ENCODE results near the gene IFIT5.
A peak's percentile ranks its signal among the peaks of the same experiment; 100 is the strongest.
"Not testable (repeated sequence)": the region's sequence is repeated elsewhere in the genome, so short reads cannot be mapped to it uniquely, and the experiment has no call there.

Gene IFIT5, protein sequence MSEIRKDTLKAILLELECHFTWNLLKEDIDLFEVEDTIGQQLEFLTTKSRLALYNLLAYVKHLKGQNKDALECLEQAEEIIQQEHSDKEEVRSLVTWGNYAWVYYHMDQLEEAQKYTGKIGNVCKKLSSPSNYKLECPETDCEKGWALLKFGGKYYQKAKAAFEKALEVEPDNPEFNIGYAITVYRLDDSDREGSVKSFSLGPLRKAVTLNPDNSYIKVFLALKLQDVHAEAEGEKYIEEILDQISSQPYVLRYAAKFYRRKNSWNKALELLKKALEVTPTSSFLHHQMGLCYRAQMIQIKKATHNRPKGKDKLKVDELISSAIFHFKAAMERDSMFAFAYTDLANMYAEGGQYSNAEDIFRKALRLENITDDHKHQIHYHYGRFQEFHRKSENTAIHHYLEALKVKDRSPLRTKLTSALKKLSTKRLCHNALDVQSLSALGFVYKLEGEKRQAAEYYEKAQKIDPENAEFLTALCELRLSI

DNA sequence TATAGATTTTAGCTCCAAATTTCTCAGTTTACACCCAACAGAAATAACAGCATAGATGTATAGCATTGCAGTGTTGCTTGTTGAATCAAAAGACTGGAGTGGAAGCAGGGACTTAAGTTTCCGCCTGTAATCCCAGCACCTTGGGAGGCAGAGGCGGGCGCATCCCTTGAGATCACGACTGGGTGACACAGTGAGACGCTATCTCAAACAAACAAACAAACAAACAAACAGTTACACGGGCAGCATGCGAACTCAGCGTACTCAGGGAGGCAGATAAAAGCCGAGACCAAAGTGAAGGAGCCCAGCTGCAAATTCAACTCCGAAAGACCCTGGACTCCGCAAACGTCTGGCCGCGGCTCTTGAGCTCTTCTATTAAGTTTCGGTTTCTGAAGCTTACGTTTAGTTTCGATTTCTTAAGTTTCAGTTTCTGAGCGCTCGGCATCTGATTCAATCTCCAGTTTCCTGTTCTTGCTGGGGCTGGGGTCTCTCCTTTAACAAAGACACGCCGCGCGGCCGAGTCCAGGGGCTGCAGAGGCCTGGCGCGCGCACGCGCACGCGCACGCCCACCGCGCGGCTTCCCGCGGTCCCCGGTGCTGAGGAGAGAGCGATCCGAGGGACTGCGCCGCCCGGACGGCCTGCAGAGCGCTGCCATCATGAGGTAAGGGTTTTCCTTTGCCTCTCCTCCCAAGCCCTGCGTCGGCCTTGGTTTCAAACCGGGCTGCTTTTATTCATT, at the start of gene IFIT5:
IFIT5 (plus strand) TSS at position 423 of the 733 bp plus-strand sequence; CDS start at position 654, 231 bp downstream.
- DNase-seq = peak; percentile 71

DNA sequence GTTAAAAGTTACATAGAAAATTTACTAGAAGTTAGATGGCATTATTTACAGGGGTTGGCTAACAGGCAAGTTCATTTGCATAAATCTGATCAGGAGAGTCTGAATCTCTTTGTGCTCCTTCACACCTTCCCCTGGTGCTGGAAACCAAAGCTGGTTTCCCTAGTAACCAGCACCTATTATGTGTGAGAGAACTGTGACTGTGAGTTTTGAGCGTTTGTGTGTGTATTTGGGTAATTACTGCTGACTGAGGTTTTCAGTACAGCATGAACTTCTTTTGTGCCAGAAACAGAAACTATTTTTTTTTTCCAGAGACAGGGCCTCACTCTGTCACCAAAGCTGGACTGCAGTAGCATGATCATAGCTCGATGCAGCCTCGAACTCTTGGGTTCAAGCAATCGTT, 46.8 kb upstream of the IFIT5 start:
- no peak for DNase-seq

DNA sequence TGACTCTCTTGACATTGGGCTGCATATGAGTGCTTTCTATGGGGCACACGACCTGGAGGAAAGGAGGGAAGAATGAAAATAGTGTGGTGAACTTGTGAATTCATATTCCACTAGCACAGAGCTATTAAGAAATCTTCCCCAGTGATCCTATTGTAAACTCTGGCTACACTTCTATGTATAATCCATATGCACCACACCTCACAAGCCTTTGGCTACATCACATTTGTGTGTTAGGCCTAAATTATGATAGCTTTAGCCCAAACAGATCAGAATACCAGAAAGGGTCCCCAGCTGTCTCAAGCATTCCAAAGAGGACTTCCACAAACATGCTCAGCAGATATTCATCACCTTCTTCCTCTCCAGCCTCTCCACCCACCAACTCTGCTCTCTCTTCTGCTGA, 46.2 kb upstream of the IFIT5 start:
- DNase-seq = no peak

DNA sequence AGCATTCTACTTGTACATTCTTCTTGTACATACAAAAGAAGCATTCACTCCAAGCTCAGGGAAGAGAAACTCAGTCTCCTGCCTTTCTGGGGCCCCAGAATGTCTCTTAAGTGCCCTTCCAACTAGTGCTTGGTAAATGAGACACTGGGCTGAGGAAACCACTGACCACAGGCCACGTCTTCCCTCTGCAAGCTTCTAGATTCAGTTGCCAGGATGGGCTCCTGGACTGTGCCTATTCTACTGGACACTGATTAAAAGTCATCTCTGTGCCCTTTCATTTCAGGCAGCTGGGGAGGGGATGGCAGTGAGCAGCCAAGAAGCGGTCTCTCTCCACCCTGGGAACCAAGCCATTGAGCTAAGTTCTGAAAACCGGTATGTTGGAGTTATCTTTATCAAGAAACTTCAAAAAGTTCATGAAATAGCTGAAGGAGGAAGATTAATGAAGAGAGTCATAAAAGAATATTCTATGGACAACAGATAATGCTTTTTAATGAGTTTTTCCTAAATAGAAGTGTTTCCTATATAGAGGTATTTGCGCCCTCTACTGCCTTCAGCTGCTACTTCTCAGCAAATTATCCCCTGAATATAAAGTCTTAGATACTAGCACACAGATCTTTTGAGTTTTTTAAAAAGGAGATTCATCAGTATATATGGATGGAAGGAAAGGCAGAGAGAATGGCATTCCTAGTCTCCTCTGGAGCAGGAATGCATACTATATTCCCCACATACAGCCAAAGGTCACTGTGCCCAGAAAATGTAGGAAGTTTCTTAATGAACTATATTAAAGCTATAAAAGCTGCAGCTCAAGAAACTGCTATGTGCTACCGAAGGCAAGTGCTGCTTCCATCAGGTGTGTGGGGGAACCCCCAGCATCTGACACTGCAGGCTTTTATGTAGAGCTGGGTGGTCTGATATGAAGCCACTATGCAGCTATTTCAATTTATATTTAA, 44.9 kb upstream of the IFIT5 start:
- DNase-seq = no peak

DNA sequence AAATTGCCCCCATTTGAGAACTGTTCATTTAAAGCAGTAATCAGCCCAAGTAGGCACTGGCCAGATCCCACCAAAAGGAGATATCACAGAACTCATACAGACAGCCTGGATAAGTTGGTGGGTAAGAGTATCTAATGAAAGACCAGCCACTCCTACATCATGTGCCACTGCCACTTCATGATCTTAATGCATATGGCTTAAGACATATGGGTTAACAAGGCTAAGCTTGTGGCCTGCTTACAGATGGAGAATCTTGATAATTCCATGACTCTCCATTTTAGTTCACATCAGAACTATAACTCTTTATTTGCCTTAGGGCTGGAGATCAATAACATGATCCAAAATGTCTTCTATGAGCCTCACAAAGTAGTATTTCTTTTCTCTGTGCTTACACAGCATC, 43.3 kb upstream of the IFIT5 start:
- no peak for DNase-seq

DNA sequence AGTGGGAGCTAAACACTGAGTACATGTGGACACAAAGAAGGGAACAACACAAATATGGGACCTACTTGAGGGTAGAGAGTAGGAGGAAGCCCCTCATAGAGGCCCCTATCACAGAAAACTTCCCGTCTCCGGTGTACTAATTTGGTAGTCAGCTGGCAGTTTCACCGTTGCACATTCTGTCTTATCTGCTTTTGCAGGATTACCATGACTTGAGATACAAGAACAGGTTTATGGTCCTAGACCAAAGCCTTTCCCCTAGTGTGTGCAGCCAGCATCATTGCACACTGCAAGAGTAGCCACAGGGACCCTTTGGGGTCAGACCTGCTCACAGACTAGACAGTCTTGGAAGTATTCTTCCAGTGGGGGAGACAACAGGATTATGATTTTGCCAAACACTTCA, 42.4 kb upstream of the IFIT5 start:
- DNase-seq = no peak

DNA sequence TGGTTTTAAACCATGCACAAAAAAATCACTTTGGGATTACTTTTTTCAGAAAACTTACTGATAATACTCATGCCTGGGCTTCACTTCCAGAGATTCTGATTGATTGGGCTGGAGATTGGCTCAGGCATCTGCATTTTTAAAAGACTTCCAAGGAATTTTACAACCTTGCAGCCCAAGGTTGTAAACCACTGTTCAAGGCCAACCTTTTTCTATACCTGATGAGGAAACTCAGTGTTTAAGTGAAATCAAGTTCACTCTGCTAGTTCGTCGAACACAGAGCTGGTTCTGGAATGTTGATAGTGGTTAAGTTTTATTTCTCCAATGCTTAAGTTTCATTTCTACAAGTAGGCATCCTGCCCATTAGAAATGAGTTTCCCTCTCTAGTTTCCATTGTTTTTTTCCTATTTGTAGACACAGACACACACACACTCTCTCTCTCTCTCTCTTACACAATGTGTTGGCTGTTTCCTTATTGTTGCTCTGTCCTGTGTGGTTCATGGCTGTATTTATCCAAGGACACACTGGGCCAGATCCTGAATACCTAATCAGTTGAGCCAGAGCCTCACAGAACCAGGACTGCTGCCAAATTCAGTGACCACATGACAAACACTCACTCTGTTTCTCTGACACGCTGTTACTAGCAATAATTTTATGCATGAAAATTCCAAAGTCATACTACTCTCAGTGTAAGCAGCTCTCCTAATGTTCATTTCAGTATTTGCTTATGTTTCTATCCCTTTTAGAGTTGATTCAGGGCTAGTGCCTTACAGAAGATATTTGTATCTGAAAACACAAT, 40.3 kb upstream of the IFIT5 start:
- DNase-seq = no peak

DNA sequence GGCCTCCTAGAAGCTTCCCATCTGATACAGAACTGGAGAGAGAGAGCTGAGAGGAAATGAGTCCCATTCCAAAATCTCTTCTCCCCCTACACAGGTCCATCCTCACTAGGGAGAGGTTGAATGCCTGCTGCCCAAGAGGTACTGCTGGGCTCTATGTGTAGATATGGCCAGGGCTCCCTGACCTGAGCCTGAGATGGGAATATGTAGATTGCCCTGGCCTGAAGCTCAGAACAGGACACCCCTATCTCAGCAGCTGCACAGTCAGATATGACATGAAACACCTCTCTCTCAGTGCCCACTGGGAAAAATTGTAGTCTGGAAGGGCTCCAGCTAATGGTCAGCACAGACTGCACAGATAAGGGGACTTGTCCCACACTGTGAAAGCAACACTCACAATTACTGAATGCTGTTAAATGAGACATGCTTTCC, 39.6 kb upstream of the IFIT5 start:
- no peak for DNase-seq

DNA sequence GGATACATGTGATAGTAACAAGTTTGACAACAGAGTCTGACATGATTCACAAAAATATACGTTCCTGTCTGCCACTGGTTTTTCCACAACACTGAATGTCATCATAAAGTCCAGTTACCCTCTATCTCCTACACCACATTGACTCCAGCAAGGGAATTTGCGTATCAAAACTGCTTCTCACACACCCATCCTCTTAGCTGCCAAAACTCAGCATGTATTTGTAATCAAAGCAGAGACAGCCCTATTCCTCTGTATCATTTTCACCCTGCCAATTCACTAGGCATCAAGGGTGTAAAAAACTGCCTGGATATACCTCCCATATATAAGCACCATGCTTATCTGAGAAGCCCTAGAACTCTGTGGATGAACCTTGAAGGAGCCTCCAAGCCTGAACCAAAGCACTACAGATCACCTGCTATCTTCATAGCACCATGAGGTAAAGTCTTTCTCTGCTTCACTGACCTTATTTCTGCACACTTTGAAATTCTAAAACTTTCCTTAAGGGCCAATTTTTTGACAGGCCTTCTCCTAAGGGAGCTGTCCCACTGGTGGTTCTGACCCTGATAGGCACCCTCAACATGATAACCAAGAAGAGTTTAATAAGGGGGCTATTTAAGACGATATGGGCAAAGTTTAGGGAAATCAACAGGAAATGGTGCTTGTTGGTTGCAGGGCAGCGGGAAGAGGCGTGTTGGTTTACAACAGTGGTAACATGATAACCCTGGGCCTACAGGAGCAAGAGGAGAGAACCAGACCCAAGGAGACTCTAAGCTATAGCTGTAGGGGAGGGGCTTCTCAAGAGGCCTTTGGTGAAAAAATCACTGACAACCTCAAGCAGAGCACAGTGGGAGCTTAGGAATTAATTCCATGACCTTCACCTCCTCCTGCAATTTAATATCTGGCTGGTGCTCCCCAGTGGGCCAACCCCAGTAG, 36.4 kb upstream of the IFIT5 start, which contains the start of gene IFIT1B:
IFIT1B (plus strand) TSS at position 352 of the 933 bp plus-strand sequence; CDS start at position 432, 80 bp downstream.
- no peak for DNase-seq

DNA sequence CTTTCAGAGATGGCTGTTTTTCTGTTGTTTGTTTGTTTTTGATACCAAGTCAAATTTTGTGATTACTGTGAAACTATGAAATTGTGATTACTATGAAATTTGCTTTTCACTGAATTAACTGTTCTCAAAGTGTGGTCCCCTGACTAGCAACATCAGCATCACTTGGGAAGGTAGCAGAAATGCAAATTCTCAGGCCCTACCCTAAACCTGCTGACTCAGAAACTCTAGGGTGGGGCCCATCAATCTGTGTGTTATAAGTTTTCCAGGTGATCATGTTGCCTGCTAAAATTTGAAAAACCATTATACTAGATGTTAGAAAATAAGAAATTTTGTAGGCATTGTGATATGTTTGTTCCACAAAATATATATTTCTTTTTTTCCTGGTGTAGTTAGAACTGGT, 35.3 kb upstream of the IFIT5 start:
- no peak for DNase-seq

DNA sequence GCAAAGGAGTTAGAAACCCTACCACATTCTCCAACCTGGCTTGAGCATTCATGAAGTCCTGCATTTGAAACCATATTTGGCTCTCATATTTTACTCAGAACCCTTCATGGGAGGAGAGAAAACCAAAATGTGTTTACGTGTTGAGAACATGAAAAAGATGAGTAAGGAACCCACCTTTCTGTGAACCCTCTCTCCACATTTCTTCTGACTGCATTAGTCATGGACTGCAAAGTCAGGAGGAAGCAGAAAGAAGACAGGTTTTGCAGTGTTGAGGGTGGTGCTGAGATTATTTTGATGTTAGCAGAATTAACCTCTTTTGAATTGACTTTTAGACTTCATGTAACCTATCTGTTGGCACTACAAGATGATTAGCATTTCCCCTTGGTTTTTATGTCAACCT, 31.6 kb upstream of the IFIT5 start:
- DNase-seq = no peak

DNA sequence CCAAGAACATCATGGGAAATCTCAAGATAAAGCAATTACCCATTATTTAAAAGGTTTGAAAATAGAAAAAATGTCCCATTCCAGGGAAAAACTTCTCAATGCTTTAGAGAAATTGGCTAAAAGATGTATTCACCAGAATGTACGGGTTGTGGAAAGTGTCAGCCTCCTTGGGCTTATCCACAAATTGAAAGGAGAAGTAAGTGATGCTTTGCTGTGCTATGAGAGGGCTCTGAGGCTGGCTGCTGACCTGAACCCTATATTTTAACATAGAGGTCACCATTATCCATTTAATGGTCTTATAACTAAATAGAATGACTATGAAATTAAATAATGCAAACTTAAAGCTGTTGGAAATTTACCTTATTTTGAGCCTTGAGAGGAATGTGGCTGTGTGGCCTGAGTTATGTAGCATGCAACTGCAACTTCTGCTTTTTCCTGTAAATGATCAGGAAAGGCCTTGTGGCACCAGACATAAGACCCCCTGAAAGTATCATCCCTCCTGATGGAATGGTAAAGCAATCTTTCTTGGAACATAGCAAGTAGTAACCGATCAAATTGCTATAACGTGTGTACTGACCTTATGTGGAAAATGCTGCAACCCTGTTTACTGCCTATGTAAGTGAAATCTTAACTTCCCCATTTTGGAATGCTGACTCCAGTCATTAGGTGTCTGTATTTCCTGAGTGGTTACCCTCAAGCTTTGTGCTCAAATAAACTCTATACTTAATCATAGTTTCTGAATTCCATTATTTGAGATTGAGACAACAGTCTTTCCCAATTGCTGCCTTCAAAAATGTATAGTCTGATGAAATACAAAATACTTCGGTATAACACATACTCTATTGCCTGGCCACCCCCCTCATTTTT, 29.7 kb upstream of the IFIT5 start:
- DNase-seq = no peak

DNA sequence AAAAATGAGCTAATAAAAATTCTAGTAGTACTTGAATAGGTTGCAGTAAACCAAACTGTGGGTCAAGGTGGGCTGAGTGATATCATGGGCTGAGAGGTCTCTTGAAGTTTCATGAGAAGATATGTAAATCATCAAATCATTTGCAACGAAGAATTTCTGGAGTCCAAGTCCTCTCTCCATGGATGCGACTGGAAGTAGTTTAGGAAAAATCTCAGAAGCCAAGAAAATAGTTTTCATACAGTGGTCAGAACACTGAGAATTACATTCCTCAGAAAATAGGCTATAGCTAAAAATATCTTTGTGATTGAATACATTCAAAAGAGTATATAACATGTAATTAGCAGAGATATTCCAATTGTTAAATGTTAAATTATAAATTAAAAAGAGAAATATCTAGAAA, 25.6 kb upstream of the IFIT5 start:
- no peak for DNase-seq

DNA sequence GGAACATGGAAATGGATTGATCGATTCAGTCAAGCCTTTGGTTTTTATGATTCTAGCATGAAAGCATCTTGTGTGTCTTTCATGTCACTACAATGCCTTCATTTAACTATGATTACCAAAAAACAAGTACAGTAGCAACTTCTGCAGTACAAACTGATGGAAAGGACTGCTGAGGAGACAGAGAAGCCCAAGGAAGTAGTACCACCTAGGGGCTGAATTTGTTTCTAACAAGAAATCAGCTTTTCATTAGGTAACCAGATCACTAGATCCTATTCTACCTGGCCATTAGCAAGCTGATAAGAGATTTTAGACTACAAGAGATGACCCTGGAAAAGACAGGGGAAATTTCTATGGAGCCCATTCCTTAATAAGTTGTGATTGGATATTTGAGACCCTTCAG, 25.1 kb upstream of the IFIT5 start:
- DNase-seq = no peak

DNA sequence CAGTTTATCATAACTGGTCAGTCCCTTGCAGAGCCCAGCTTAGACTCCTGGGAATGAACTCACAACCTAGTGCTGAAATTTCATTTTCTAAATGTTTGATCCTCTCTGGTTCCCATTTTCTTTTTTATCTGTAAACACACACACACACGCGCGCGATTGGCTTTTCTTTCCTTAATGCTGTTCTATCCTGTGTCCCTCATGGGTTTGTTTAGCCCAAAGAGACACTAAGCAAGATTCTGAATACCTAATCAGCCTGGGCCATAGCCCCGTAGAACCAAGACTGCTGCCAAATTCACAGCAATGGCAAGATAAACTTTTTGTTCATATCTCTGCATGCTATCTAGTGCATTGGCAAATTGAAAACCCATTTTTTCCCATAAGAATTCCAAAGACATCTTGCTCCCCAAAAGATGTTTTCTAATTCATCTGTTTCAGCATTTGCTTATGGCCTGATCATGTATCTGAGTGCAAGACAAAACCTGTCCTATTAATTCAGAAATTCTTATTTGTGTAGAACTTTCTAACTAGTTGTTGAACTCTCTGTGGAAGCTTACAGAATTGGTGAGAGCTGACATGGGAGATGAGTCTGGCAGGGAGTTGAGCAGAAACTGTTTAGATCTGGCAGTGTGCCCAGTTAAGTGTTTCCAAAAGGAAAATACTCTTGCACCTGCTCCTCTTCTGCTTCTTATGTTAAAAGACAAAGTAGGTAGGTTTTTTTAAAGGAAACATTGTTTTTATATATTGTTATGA, 23.7 kb upstream of the IFIT5 start:
- peak; percentile 11 for DNase-seq

DNA sequence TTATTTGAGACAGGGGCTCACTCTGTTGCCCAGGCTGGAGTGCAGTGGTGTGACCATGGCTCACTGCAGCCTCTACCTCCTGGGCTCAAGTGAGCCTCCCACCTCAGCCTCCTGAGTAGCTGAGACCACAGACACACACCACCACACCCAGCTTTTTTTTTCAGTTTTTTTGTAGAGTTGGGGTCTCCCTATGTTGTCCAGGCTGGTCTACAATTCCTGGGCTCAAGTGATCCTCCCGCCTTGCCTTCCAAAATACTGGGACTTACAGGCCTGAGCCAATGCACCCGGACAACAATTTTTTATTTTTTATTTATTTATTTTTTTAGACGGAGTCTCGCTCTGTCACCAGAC, 23.2 kb upstream of the IFIT5 start:
- DNase-seq = not testable (repeated sequence)

DNA sequence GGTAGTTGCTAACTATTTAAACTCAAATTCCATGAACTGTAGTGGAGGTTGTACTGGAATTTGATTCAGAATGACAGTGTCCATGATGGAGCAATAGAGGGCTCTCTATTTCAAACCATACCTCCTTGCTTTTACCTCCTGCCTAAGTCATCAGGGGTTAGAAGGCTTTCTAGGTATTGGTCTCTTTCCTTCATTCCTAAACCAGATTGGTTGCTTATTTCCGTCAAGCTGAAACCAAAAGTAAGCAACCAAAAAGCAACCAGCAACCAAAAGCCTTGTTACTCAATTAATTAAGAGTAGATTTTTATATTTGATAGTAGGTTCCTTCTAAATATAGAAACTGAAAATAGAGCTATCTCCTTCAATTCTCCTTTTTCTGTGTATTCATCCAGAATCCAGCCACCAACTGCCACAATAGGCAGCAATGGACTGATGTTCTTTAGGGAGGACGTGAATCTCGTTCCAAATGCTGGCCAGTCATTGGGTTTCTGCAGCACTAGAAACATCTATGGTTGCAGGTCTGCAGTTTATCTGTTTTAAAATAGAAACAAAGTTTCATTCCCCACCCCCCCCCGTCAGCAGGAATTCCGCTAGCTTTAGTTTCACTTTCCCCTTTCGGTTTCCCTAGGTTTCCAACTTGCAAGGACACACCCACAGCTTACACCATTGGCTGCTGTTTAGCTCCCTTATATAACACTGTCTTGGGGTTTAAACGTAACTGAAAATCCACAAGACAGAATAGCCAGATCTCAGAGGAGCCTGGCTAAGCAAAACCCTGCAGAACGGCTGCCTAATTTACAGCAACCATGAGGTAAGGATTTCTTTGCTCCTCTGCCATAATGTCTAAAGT, 22.2 kb upstream of the IFIT5 start, which contains the start of gene IFIT1:
IFIT1 (plus strand) TSS at position 717 of the 850 bp plus-strand sequence; CDS start at position 807, 90 bp downstream.
- DNase-seq = no peak

DNA sequence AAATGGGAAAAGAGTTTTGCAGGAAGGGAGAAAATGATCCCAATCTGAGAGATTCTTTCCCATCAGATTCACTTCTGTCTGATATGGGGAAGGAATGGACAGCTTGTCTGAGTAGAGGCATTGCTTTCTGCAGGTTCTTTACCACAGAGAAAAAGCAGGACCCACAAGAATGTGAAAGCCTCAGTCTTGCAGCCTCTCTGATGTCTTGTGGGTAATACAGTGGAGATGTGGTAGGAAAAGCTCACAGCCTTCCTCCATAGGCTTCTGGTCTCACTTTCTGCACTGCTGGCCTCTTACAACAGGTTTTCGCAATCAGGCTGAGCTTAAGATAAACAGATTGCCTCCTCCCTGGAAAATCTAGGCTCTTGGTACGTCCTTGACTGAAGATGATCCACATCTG, 21.4 kb upstream of the IFIT5 start:
- DNase-seq = no peak

Measured in NCI-H2171 treated with DMSO at 0.1 percent for 48 hours (cell line).